Ectodermal cell (in vitro differentiated cells): ENCODE data around the gene ALG1.
"Not testable (repeated sequence)": the region's sequence is repeated elsewhere in the genome, so short reads cannot be mapped to it uniquely, and the experiment has no call there.

Source experiments
- H3K27ac ChIP-seq: 2 replicates; pipeline ENCODE4 v1.7.0; 2013; ENCODE audit warnings: mild to moderate bottlenecking, low read depth, low read length; ENCODE audit not compliant: insufficient read depth, poor library complexity, severe bottlenecking
- H3K27me3 ChIP-seq: 2 replicates; pipeline ENCODE4 v1.7.0; 2013; ENCODE audit warnings: mild to moderate bottlenecking, low read length; ENCODE audit not compliant: insufficient read depth, control insufficient read depth, poor library complexity, severe bottlenecking
- H3K36me3 ChIP-seq: one replicate; pipeline ENCODE4 v1.7.0; 2013; ENCODE audit warnings: low read length; ENCODE audit not compliant: control insufficient read depth, insufficient read depth
- H3K4me1 ChIP-seq: one replicate; pipeline ENCODE4 v1.7.0; 2013; ENCODE audit warnings: low read length; ENCODE audit not compliant: control insufficient read depth, insufficient read depth
- H3K4me3 ChIP-seq: 2 replicates; pipeline ENCODE4 v1.7.0; 2013; ENCODE audit warnings: low read depth, low read length, control low read depth; ENCODE audit not compliant: insufficient read depth
- H3K9me3 ChIP-seq: 2 replicates; pipeline ENCODE4 v1.7.0; 2013; ENCODE audit warnings: mild to moderate bottlenecking, low read length, moderate library complexity; ENCODE audit not compliant: control insufficient read depth
- WGBS, 2 experiments: methylation state at CpG; one replicate each; pipeline ENCODE4 v1.1.7; 2013; ENCODE audit warnings: missing lambda C conversion rate in 2 of 2; 5-methylcytosine and 5-hydroxymethylcytosine counted together

ALG1 gene

DNA sequence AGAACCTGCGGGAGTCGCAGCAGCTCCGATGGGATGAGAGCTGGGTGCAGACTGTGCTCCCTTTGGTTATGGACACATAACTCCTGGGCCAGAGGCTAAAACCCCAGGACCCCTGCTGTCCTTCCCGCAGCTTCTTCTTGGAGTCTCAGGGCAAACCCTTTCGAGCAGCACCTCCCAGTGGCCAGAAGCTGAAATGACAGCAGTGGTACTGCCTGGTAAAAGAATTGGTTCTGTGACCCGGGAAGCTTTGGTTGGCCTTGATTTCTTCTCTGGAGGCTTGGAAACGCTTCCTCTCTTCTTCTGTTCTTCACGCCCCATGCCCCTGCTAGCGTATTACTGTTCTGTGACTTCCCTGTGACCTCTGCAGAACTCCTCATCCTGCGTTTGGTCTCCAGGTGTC is 13.2 kb downstream of the ALG1 start:
- not testable (repeated sequence) for H3K27ac ChIP-seq, H3K4me3 ChIP-seq, H3K27me3 ChIP-seq, H3K4me1 ChIP-seq, H3K9me3 ChIP-seq, H3K36me3 ChIP-seq
- 62 to 63% methylated on average over 10 of the region's 10 CpGs for WGBS, 2 experiments

- not testable (repeated sequence) for H3K4me1 ChIP-seq, H3K4me3 ChIP-seq, H3K27ac ChIP-seq, H3K36me3 ChIP-seq, H3K27me3 ChIP-seq, H3K9me3 ChIP-seq
- WGBS, 2 experiments = 88 to 93% methylated on average over 11 of the region's 11 CpGs
These were observed 14.1 kb downstream of the ALG1 start for GRCh38 chr16:5085716-5086115.

- not testable (repeated sequence) for H3K4me3 ChIP-seq, H3K9me3 ChIP-seq, H3K27ac ChIP-seq, H3K27me3 ChIP-seq, H3K4me1 ChIP-seq, H3K36me3 ChIP-seq
- 95 to 96% methylated on average over 18 of the region's 18 CpGs for WGBS, 2 experiments
These were observed 16.6 kb downstream of the ALG1 start for GRCh38 chr16:5088086-5088790.

- H3K4me3 ChIP-seq = not testable (repeated sequence)
- 94% methylated on average over 17 of the region's 17 CpGs for WGBS, 2 experiments
These were observed 17.3 kb downstream of the ALG1 start for GRCh38 chr16:5088936-5089335.

DNA sequence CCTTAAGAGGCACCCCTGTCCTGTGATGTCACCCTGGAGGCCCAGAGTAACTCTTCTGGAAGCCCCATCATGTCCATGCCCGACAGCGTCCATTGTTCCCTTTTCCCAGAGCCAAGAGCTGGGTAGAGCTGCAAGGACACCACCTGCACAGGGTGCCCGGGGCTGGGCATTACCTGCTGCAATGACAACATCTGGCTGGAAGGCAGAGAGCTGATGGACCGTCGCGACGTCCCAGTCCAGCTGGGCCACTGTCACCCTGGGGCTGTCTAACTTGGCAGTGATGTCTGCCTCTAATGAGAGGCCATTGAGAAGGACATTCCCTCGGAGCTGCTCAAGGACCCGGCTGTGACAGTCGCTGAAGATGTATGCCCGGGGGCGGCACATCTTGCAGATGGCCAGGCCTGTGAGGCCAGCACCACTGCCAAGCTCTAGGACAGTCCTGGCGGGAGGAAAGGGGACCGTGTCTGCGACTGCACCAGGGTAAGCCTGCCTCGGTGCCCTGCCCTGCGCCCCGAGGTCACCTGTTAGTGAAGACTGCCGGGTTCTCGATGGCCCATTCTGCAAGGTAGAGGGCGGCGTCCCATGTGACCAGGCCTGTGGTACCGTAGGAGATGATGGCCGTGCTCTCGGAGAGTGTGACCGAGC is 18.4 kb downstream of the ALG1 start:
- 95 to 96% methylated on average over 26 of the region's 26 CpGs for WGBS, 2 experiments
- H3K4me1 ChIP-seq, H3K9me3 ChIP-seq, H3K27me3 ChIP-seq, H3K4me3 ChIP-seq, H3K36me3 ChIP-seq, H3K27ac ChIP-seq: not testable (repeated sequence)

More at GRCh38 chr16:5088936-5089335, 17.3 kb downstream of the ALG1 start:
- H3K27ac ChIP-seq, H3K27me3 ChIP-seq, H3K9me3 ChIP-seq, H3K4me1 ChIP-seq, H3K36me3 ChIP-seq: not testable (repeated sequence)

DNA sequence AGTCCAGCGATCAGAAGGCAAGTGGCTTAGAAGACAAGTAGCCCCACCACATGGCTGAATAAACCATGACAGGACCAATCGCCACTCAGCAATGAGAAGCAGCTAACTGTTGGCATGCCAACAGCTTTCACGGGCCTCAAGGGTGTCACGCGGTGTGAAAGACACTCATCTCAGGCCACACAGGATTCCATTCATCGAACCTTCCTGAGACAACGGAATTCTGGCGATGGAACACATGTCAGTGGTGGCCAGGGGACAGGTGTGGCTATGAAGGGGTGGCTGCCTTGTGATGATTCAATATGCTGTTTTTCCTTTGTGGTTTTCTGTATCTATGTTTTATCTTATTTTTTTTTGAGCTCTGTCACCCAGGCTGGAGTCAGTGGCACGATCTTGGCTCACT is 18.9 kb downstream of the ALG1 start:
- not testable (repeated sequence) for H3K4me3 ChIP-seq, H3K36me3 ChIP-seq, H3K9me3 ChIP-seq, H3K27me3 ChIP-seq, H3K4me1 ChIP-seq, H3K27ac ChIP-seq
- 95 to 96% methylated on average over 9 of the region's 9 CpGs for WGBS, 2 experiments

DNA sequence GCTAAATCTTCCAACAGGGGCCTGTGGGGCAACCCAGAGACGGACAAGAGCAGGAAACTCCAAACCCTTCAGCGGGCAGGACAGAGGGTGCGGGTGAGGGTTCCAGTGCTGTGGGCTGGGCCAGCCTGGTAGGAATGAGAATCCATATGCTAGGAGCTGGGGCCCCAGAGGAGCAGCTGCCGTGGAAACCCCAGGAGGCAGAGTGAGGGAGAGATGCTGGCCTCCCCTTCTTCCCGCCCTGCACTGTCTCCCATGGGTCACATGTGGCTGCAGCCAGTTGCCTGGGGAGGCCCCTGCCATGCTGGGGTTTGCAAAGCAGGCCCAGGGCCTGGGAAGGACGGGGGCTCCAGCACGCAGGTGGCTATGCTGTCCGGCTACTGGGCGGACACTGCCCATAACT is 21.4 kb downstream of the ALG1 start:
- H3K36me3 ChIP-seq, H3K27ac ChIP-seq, H3K4me1 ChIP-seq, H3K27me3 ChIP-seq, H3K9me3 ChIP-seq, H3K4me3 ChIP-seq: not testable (repeated sequence)
- WGBS, 2 experiments = 85 to 89% methylated on average over 7 of the region's 9 CpGs

DNA sequence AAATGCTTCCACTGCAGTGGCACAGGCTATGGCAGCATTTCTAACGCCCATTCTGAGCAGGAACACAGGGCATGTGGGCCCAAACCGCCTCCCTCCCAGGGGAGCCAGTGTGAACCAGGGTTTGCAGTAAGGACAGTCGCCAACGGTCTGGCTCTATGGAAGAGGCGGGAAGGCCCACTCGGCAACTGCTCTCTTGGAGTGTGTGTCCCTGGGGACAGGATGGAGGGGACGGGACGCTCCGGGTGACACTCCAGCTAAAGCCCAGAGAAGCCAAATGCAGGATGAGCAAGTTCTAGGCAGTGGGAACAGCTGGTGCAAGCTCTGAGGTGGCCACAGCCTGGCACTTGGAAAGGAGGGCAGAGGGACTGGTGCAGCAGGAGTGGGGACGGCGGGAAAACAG is 22.1 kb downstream of the ALG1 start:
- not testable (repeated sequence) for H3K4me1 ChIP-seq, H3K27me3 ChIP-seq, H3K4me3 ChIP-seq, H3K9me3 ChIP-seq, H3K27ac ChIP-seq, H3K36me3 ChIP-seq
- 88 to 91% methylated on average over 10 of the region's 11 CpGs for WGBS, 2 experiments

- H3K36me3 ChIP-seq, H3K4me1 ChIP-seq, H3K9me3 ChIP-seq, H3K4me3 ChIP-seq, H3K27me3 ChIP-seq, H3K27ac ChIP-seq: not testable (repeated sequence)
- 69% methylated on average over 11 of the region's 11 CpGs for WGBS, 2 experiments
These were observed 23.6 kb downstream of the ALG1 start for GRCh38 chr16:5095145-5095830.

DNA sequence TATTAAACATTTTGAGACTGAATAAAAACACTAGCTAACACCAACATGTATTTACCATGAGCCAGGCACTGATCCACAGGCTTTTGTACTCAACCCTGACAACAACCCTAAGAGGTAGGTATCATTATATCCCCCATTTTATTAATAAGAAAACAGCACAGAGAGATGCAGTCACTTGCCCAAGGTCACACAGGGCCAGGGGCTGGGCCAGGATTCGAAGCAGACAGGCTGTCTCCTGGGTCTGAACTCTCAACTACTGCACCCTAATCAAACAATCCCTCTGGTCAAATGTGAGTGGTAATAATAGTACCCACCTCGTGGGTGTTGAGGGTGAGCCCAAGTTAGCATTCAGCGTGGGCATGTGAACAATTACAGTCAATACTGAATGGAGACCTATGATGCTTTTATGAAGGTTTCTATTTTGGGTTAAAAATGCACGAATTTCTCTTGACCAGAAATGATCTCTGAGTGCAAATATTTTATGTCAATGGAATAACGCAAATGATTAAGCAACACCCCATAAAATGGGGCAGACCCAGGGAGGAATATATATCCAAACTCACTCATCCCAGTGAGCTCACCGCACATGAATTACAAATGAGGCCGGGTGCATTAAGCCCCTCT is 24.9 kb downstream of the ALG1 start:
- not testable (repeated sequence) for H3K27ac ChIP-seq, H3K4me1 ChIP-seq

More for the DNA sequence above, 24.9 kb downstream of the ALG1 start:
- not testable (repeated sequence) for H3K9me3 ChIP-seq, H3K27me3 ChIP-seq, H3K36me3 ChIP-seq
- WGBS, 2 experiments = 31 to 33% methylated on average over 4 to 5 of the region's 7 CpGs
- H3K4me3 ChIP-seq = peak overlapping the region; percentile 65
